Hepatocyte (in vitro differentiated cells): ENCODE measurements around the gene CBLL2. TPM values are rescaled to one million over a fixed set of nuclear protein-coding genes. Genes with fewer than 3 reads are reported as not detected.

Experiments
- DNase-seq: peaks from one replicate; pipeline ENCODE4 v3.0.0-alpha.2; 2016; ENCODE audit warnings: low spot score
- H2AFZ ChIP-seq: fragments of 200-600 bp; sonication (generic); 2 replicates; pipeline ENCODE4 v1.6.0; 2016; ENCODE audit warnings: antibody characterized with exemption, mild to moderate bottlenecking
- H3K27ac ChIP-seq: fragments of 200-600 bp; sonication (generic); 2 replicates; pipeline ENCODE4 v1.5.1; 2016; ENCODE audit warnings: mild to moderate bottlenecking
- H3K27me3 ChIP-seq: fragments of 200-600 bp; sonication (generic); 2 replicates; pipeline ENCODE4 v1.6.1; 2016
- H3K36me3 ChIP-seq: fragments of 200-600 bp; sonication (generic); replicated peaks from 2 replicates; pipeline ENCODE4 v1.5.1; 2016; ENCODE audit warnings: low read depth; ENCODE audit not compliant: insufficient read depth
- H3K4me1 ChIP-seq: fragments of 200-600 bp; sonication (generic); 2 replicates; pipeline ENCODE4 v1.5.1; 2016; ENCODE audit warnings: mild to moderate bottlenecking, moderate library complexity; ENCODE audit not compliant: insufficient read depth
- H3K4me2 ChIP-seq: fragments of 200-600 bp; sonication (generic); 2 replicates; pipeline ENCODE4 v1.6.0; 2016
- H3K4me3 ChIP-seq: fragments of 200-600 bp; sonication (generic); 2 replicates; pipeline ENCODE4 v1.5.1; 2016; ENCODE audit warnings: mild to moderate bottlenecking
- H3K79me2 ChIP-seq: fragments of 200-600 bp; sonication (generic); 2 replicates; pipeline ENCODE4 v1.6.0; 2017; ENCODE audit warnings: mild to moderate bottlenecking
- H3K9me2 ChIP-seq: fragments of 200-600 bp; sonication (generic); replicated peaks from 2 replicates; pipeline ENCODE4 v1.6.0; 2017; ENCODE audit warnings: mild to moderate bottlenecking; ENCODE audit not compliant: insufficient read depth
- H3K9me3 ChIP-seq: fragments of 200-600 bp; sonication (generic); 2 replicates; pipeline ENCODE4 v1.5.1; 2016; ENCODE audit warnings: low read depth, mild to moderate bottlenecking
- H4K20me1 ChIP-seq: fragments of 200-600 bp; sonication (generic); 2 replicates; pipeline ENCODE4 v1.6.0; 2016; ENCODE audit warnings: mild to moderate bottlenecking; ENCODE audit not compliant: insufficient read depth, poor library complexity, severe bottlenecking
- EZH2 ChIP-seq: fragments of 200-600 bp; sonication (generic); IDR thresholded peaks from 2 replicates; pipeline ENCODE4 v1.6.1; 2016; ENCODE audit warnings: antibody characterized with exemption, mild to moderate bottlenecking, borderline replicate concordance
- EZH2phosphoT487 ChIP-seq: fragments of 200-600 bp; sonication (generic); IDR thresholded peaks from one replicate; pipeline ENCODE4 v1.6.1; 2018; ENCODE audit warnings: antibody characterized with exemption, mild to moderate bottlenecking, low read depth, moderate library complexity; ENCODE audit not compliant: unreplicated experiment, severe bottlenecking
- WGBS: methylation state at CpG from one replicate; pipeline ENCODE4 v1.1.6; 2016; ENCODE audit warnings: low lambda C conversion rate; ENCODE audit errors: missing lambda C conversion rate; 5-methylcytosine and 5-hydroxymethylcytosine counted together
- polyA plus RNA-seq: library from polyadenylated mRNA; unstranded; fragments of >200 nt; fragmentation: Nextera tagmentation; extraction: Ambion mirVana; gene quantifications from 2 replicates; pipeline ENCODE4 v1.2.1, GENCODE V29; 2016
- total RNA-seq: library from RNA; depleted of rRNA; stranded (reverse); fragments of >200 nt; gene quantifications from 2 replicates; pipeline ENCODE4 v1.2.3, GENCODE V29; 2014
- TF ChIP-seq, protein P1 (sequence below): fragments of 200-600 bp; sonication (generic); IDR thresholded peaks from 2 replicates; pipeline ENCODE4 v1.5.1; 2016; ENCODE audit warnings: antibody characterized with exemption, mild to moderate bottlenecking; ENCODE audit not compliant: poor library complexity

CBLL2 gene
- total and polyA plus RNA-seq, 2 experiments from 2014 or later: not detected

DNA sequence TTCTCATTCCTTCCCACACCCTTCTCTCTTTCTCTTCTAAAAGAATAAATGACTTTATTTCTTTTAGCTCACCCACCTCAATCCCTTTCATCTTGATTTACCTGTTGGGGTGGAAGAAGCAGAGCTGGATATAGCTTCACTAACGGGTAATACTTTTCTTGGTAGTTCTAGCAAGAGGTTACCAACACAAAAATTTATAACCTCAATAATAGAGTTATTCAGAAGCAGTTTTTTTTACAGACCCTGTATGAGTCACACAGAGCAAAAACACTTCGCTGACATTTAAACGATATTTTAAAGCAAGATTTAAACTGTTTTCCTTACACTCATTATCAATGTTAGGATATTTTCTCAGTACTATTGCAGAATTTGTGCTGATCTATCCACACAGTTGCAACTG, 42.4 kb downstream of the CBLL2 start:
- H3K36me3 ChIP-seq: no peaks in the 10 kb centered on the region
- no peaks in the 10 kb centered on the region for H3K79me2 ChIP-seq
- no peak overlapping the region for H2AFZ ChIP-seq
- no peak overlapping the region for H3K27ac ChIP-seq
- no peaks in the 10 kb centered on the region for H3K4me1 ChIP-seq
- WGBS: 68% methylated on average over 3 of the region's 3 CpGs
- H3K4me3 ChIP-seq: no peak overlapping the region
- H3K9me3 ChIP-seq: no peaks in the 10 kb centered on the region
- no peak for DNase-seq
- no peaks in the 10 kb centered on the region for H3K27me3 ChIP-seq
- no peak overlapping the region for H3K4me2 ChIP-seq
- H3K9me2 ChIP-seq: no peaks in the 10 kb centered on the region
- no peaks in the 10 kb centered on the region for H4K20me1 ChIP-seq
- TF ChIP-seq EZH2 (no peak), EZH2phosphoT487 (no peak)
- TF ChIP-seq, protein P1, sequence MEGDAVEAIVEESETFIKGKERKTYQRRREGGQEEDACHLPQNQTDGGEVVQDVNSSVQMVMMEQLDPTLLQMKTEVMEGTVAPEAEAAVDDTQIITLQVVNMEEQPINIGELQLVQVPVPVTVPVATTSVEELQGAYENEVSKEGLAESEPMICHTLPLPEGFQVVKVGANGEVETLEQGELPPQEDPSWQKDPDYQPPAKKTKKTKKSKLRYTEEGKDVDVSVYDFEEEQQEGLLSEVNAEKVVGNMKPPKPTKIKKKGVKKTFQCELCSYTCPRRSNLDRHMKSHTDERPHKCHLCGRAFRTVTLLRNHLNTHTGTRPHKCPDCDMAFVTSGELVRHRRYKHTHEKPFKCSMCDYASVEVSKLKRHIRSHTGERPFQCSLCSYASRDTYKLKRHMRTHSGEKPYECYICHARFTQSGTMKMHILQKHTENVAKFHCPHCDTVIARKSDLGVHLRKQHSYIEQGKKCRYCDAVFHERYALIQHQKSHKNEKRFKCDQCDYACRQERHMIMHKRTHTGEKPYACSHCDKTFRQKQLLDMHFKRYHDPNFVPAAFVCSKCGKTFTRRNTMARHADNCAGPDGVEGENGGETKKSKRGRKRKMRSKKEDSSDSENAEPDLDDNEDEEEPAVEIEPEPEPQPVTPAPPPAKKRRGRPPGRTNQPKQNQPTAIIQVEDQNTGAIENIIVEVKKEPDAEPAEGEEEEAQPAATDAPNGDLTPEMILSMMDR: no peak

DNA sequence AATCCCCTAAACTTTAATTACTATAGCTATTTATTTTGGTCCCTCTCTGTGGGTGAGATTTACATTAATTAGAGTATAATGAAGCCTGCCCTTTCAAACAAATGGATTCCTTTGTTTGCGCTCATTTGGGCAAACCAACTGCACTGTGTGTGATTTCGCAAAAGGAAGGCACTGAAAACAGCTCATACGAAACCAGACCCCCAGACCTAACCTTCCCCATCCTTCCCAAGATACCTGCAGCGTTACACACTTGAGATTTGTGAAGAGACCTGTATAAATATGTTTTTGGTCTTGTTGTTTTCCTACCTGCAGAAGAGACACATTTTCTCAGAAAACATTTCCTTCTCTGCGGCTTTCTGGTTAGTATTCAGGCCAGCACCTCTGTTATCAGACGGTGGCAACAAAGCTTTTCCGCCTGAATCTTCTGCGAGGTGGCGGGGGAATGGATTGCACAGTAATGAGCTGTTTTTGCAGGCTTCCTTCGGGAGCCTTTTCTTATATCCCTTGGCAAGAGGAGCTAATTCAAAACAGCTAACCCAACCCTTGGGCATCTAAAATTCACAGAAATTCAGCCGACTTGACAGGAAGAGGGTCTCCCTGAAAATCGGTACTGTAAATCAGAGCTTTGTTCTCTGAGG, 47.6 kb downstream of the CBLL2 start:
- Histone ChIP-seq H3K9me3 (no peaks in the 10 kb centered on the region), H4K20me1 (no peaks in the 10 kb centered on the region), H3K27me3 (no peaks in the 10 kb centered on the region), H3K27ac (no peak overlapping the region), H2AFZ (no peak overlapping the region), H3K79me2 (no peaks in the 10 kb centered on the region), H3K4me2 (no peak overlapping the region), H3K4me3 (no peak overlapping the region), H3K9me2 (no peaks in the 10 kb centered on the region), H3K36me3 (no peaks in the 10 kb centered on the region), H3K4me1 (no peaks in the 10 kb centered on the region)
- TF ChIP-seq EZH2phosphoT487 (no peak), EZH2 (no peak)
- TF ChIP-seq, protein P1: no peak
- no peak for DNase-seq
- WGBS: 58% methylated on average over 12 of the region's 12 CpGs

DNA sequence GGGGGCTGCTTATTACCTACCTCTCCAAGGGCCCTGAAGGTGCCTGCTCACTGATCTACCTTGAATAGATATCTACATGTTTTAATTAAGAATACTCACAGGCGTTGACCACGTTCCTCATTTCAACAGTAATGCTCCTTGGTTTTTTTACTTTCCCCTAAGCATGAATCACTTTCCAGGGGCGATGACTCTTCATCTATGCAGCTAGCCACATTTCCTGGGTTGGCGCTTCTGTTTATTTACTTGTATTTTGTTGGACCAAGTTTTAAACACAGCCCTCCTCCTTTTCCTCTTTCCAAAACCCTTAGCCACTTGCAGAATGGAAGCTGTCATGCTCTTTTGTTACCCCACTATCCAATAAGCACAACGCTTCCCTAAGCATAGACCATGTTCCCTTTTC, 50.8 kb downstream of the CBLL2 start:
- H3K27ac ChIP-seq: no peak overlapping the region
- no peak overlapping the region for H2AFZ ChIP-seq
- no peaks in the 10 kb centered on the region for H3K9me2 ChIP-seq
- no peaks in the 10 kb centered on the region for H4K20me1 ChIP-seq
- H3K4me3 ChIP-seq: no peak overlapping the region
- no peaks in the 10 kb centered on the region for H3K9me3 ChIP-seq
- no peak overlapping the region for H3K4me2 ChIP-seq
- no peaks in the 10 kb centered on the region for H3K79me2 ChIP-seq
- no peak for TF ChIP-seq EZH2phosphoT487
- TF ChIP-seq, protein P1: no peak
- no peak for TF ChIP-seq EZH2
- no peaks in the 10 kb centered on the region for H3K36me3 ChIP-seq
- no peaks in the 10 kb centered on the region for H3K4me1 ChIP-seq
- WGBS: 78% methylated on average over 5 of the region's 5 CpGs
- H3K27me3 ChIP-seq: no peaks in the 10 kb centered on the region
- DNase-seq: no peak

Other genes starting within 250 kb of the CBLL2 start
- gene PHEX, start 240.6 kb upstream of the CBLL2 start, total RNA-seq: 0.27 and 0.84 TPM in 2 replicates
- 0.05 and 0.16 TPM in 2 replicates for gene PHEX, start 240.6 kb upstream of the CBLL2 start, polyA plus RNA-seq